WTC11 (cell line): ENCODE data around the gene DAP3. TPM values are rescaled to one million over a fixed set of nuclear protein-coding genes. Genes with fewer than 3 reads are reported as not detected.
A peak's percentile ranks its signal among the peaks of the same experiment; 100 is the strongest.

ENCODE experiments used
- ATAC-seq: fragments of 200-7000 bp; cut with Tn5 transposase; 2 replicates; pipeline ENCODE4 v1.10.0; 2021; ENCODE audit warnings: mild to moderate bottlenecking, moderate library complexity
- CTCF ChIA-PET: fragments of 300-600 bp; sonication (Branson Sonifier 250); formaldehyde crosslinking; loops from one replicate; lab custom pipeline; 2021; ENCODE audit warnings: antibody characterized with exemption; lab: Charles Lee
- POLR2A ChIA-PET: fragments of 350-600 bp; sonication (Branson Sonifier 250); formaldehyde crosslinking; loops from one replicate; lab custom pipeline; 2021; ENCODE audit warnings: antibody characterized with exemption; lab: Charles Lee
- DNase-seq: peaks from one replicate; pipeline ENCODE4 v3.0.0; 2021; ENCODE audit warnings: low spot score
- H3K27ac Mint-ChIP-seq: 2 replicates; pipeline ENCODE4 v1.8.0; 2021; ENCODE audit warnings: mixed read lengths
- H3K27me3 Mint-ChIP-seq: 2 replicates; pipeline ENCODE4 v1.8.0; 2021; ENCODE audit warnings: low read depth, mild to moderate bottlenecking, moderate library complexity, mixed read lengths
- H3K36me3 Mint-ChIP-seq: 2 replicates; pipeline ENCODE4 v1.8.0; 2021; ENCODE audit warnings: mixed read lengths
- H3K4me1 Mint-ChIP-seq: 2 replicates; pipeline ENCODE4 v1.8.0; 2022; ENCODE audit warnings: mixed read lengths
- H3K4me3 Mint-ChIP-seq: 2 replicates; pipeline ENCODE4 v1.8.0; 2021; ENCODE audit warnings: mild to moderate bottlenecking, moderate library complexity, mixed read lengths
- H3K9me3 Mint-ChIP-seq: 2 replicates; pipeline ENCODE4 v1.8.0; 2021; ENCODE audit warnings: mixed read lengths
- ATF1 ChIP-seq: sonication (generic); formaldehyde crosslinking; IDR thresholded peaks from 2 replicates; pipeline ENCODE4 v1.8.1; 2023; ENCODE audit warnings: mild to moderate bottlenecking, moderate library complexity, missing genetic modification reagents
- CREB1 ChIP-seq: sonication (generic); formaldehyde crosslinking; IDR thresholded peaks from 2 replicates; pipeline ENCODE4 v1.8.0; 2023; ENCODE audit warnings: mild to moderate bottlenecking, missing genetic modification reagents
- ESRRA ChIP-seq: sonication (generic); formaldehyde crosslinking; IDR thresholded peaks from 2 replicates; pipeline ENCODE4 v1.8.1; 2022; ENCODE audit warnings: mild to moderate bottlenecking, missing genetic modification reagents, borderline replicate concordance
- IRF2 ChIP-seq: sonication (generic); formaldehyde crosslinking; IDR thresholded peaks from 2 replicates; pipeline ENCODE4 v1.8.0; 2022; ENCODE audit warnings: low read depth, missing genetic modification reagents, borderline replicate concordance
- NR2C2 ChIP-seq: sonication (generic); formaldehyde crosslinking; IDR thresholded peaks from 2 replicates; pipeline ENCODE4 v1.8.0; 2022; ENCODE audit warnings: mild to moderate bottlenecking, missing genetic modification reagents
- SMAD4 ChIP-seq: sonication (generic); formaldehyde crosslinking; IDR thresholded peaks from 2 replicates; pipeline ENCODE4 v1.8.0; 2022; ENCODE audit warnings: mild to moderate bottlenecking, missing genetic modification reagents
- TCF7 ChIP-seq: sonication (generic); formaldehyde crosslinking; IDR thresholded peaks from 2 replicates; pipeline ENCODE4 v1.8.0; 2022; ENCODE audit warnings: mild to moderate bottlenecking, low read depth, missing genetic modification reagents, moderate library complexity
- TEAD4 ChIP-seq: sonication (generic); formaldehyde crosslinking; IDR thresholded peaks from 2 replicates; pipeline ENCODE4 v1.8.0; 2022; ENCODE audit warnings: mild to moderate bottlenecking, missing genetic modification reagents
- total RNA-seq: library from RNA; stranded (reverse); gene quantifications from 3 replicates; pipeline ENCODE4 v1.2.3, GENCODE V29; 2021
- TF ChIP-seq, protein P1 (sequence below): fragments of 250-450 bp; sonication (Bioruptor Pico); IDR thresholded peaks from 2 replicates; pipeline ENCODE4 v1.9.0; 2021; ENCODE audit warnings: mild to moderate bottlenecking, borderline replicate concordance
- TF ChIP-seq, protein P2 (sequence below): sonication (generic); formaldehyde crosslinking; IDR thresholded peaks from 2 replicates; pipeline ENCODE4 v1.8.1; 2022; ENCODE audit warnings: low read depth, mild to moderate bottlenecking, moderate library complexity, missing genetic modification reagents, borderline replicate concordance
- TF ChIP-seq, protein P3 (sequence below): fragments of 250-450 bp; sonication (Bioruptor Pico); IDR thresholded peaks from 2 replicates; pipeline ENCODE4 v1.9.0; 2021; ENCODE audit warnings: moderate library complexity, mild to moderate bottlenecking, inconsistent platforms, borderline replicate concordance
- TF ChIP-seq, protein P4 (sequence below): sonication (generic); formaldehyde crosslinking; IDR thresholded peaks from 2 replicates; pipeline ENCODE4 v1.8.1; 2023; ENCODE audit warnings: mild to moderate bottlenecking, missing genetic modification reagents, moderate library complexity
- TF ChIP-seq, protein P5 (sequence below): sonication (generic); formaldehyde crosslinking; IDR thresholded peaks from 2 replicates; pipeline ENCODE4 v1.8.1; 2023; ENCODE audit warnings: mild to moderate bottlenecking, missing genetic modification reagents
- TF ChIP-seq, protein P6 (sequence below): fragments of 250-450 bp; sonication (Bioruptor Pico); IDR thresholded peaks from 2 replicates; pipeline ENCODE4 v2.1.2; 2022; ENCODE audit warnings: mild to moderate bottlenecking, moderate library complexity

DAP3 gene
- total RNA-seq, 1 experiment from 2014 or later: 109 TPM

DNA sequence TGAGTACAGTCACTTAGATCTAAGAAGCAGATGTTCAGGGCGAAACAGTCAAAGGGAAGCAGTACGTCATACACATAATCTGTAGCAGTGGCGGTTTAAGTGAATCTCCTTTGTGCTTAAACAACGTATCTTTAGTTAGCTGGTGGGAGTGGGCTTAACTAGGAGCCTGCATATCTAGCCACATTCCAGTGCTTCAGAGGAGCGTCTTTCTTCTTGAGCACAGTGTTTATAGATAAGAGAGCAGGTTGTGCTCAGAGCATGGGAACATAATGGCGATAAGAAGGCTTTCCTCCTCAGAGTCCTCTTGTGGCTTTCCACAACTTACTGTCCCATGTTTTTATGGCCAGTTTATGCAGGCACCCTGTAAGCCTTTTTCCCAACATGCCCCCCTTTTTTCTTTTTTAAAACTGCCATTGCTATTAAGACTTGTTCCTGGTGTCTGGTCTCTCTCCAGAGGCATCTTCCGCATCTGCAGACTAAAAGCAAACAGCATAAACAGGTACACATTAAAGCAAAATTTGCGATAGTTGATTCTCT, 3.2 kb downstream of the DAP3 start (continued):
- TF ChIP-seq, protein P1, sequence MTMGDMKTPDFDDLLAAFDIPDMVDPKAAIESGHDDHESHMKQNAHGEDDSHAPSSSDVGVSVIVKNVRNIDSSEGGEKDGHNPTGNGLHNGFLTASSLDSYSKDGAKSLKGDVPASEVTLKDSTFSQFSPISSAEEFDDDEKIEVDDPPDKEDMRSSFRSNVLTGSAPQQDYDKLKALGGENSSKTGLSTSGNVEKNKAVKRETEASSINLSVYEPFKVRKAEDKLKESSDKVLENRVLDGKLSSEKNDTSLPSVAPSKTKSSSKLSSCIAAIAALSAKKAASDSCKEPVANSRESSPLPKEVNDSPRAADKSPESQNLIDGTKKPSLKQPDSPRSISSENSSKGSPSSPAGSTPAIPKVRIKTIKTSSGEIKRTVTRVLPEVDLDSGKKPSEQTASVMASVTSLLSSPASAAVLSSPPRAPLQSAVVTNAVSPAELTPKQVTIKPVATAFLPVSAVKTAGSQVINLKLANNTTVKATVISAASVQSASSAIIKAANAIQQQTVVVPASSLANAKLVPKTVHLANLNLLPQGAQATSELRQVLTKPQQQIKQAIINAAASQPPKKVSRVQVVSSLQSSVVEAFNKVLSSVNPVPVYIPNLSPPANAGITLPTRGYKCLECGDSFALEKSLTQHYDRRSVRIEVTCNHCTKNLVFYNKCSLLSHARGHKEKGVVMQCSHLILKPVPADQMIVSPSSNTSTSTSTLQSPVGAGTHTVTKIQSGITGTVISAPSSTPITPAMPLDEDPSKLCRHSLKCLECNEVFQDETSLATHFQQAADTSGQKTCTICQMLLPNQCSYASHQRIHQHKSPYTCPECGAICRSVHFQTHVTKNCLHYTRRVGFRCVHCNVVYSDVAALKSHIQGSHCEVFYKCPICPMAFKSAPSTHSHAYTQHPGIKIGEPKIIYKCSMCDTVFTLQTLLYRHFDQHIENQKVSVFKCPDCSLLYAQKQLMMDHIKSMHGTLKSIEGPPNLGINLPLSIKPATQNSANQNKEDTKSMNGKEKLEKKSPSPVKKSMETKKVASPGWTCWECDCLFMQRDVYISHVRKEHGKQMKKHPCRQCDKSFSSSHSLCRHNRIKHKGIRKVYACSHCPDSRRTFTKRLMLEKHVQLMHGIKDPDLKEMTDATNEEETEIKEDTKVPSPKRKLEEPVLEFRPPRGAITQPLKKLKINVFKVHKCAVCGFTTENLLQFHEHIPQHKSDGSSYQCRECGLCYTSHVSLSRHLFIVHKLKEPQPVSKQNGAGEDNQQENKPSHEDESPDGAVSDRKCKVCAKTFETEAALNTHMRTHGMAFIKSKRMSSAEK (CRISPR knock-in tag): no peak
- no peak for TF ChIP-seq SMAD4 (CRISPR knock-in tag)
- no peak for TF ChIP-seq TEAD4 (CRISPR knock-in tag)

DNA sequence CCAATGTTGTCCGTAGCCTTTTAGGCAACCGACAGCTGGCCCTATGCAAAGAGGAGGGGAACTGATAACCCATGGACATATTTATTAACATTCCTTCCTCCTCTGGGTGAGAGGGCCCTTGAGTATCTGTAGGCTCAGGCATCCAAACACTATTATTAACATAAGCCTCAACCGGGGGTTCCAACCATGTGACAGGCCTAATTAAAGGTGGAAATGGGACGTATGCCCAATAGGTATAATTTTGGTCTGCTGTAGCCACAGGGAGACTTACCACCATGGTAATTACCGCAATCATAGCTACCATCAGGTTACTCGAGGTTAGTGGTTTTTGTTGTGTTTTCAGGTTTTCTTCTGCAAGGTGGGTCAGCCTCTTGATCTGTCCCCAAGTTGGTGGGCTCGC, 5.3 kb downstream of the DAP3 start:
- Mint-ChIP-seq H3K36me3 (peaks cover 84% of the 10 kb centered on the region), H3K27ac (no peak overlapping the region), H3K9me3 (peaks cover 53% of the 10 kb centered on the region), H3K4me1 (peaks cover 45% of the 10 kb centered on the region)
- TF ChIP-seq, protein P2, sequence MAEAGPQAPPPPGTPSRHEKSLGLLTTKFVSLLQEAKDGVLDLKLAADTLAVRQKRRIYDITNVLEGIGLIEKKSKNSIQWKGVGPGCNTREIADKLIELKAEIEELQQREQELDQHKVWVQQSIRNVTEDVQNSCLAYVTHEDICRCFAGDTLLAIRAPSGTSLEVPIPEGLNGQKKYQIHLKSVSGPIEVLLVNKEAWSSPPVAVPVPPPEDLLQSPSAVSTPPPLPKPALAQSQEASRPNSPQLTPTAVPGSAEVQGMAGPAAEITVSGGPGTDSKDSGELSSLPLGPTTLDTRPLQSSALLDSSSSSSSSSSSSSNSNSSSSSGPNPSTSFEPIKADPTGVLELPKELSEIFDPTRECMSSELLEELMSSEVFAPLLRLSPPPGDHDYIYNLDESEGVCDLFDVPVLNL (CRISPR knock-in tag): no peak
- no peak for TF ChIP-seq TCF7
- TF ChIP-seq, protein P3, sequence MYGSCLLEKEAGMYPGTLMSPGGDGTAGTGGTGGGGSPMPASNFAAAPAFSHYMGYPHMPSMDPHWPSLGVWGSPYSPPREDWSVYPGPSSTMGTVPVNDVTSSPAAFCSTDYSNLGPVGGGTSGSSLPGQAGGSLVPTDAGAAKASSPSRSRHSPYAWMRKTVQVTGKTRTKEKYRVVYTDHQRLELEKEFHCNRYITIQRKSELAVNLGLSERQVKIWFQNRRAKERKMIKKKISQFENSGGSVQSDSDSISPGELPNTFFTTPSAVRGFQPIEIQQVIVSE (CRISPR knock-in tag): no peak
- TF ChIP-seq ATF1 (CRISPR knock-in tag): no peak
- no peak for TF ChIP-seq IRF2 (CRISPR knock-in tag)
- no peak for TF ChIP-seq ESRRA (CRISPR knock-in tag)
- TF ChIP-seq, protein P4, sequence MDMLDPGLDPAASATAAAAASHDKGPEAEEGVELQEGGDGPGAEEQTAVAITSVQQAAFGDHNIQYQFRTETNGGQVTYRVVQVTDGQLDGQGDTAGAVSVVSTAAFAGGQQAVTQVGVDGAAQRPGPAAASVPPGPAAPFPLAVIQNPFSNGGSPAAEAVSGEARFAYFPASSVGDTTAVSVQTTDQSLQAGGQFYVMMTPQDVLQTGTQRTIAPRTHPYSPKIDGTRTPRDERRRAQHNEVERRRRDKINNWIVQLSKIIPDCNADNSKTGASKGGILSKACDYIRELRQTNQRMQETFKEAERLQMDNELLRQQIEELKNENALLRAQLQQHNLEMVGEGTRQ (CRISPR knock-in tag): no peak
- TF ChIP-seq, protein P5, sequence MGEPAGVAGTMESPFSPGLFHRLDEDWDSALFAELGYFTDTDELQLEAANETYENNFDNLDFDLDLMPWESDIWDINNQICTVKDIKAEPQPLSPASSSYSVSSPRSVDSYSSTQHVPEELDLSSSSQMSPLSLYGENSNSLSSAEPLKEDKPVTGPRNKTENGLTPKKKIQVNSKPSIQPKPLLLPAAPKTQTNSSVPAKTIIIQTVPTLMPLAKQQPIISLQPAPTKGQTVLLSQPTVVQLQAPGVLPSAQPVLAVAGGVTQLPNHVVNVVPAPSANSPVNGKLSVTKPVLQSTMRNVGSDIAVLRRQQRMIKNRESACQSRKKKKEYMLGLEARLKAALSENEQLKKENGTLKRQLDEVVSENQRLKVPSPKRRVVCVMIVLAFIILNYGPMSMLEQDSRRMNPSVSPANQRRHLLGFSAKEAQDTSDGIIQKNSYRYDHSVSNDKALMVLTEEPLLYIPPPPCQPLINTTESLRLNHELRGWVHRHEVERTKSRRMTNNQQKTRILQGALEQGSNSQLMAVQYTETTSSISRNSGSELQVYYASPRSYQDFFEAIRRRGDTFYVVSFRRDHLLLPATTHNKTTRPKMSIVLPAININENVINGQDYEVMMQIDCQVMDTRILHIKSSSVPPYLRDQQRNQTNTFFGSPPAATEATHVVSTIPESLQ (CRISPR knock-in tag): no peak
- TF ChIP-seq CREB1 (CRISPR knock-in tag): no peak
- TF ChIP-seq, all 79 proteins: peak for 0
- DNase-seq (no peak), ATAC-seq (no peak)
- POLR2A ChIA-PET: no interaction called here
- no peaks in the 10 kb centered on the region for H3K27me3 Mint-ChIP-seq
- H3K4me3 Mint-ChIP-seq: no peak overlapping the region
- CTCF ChIA-PET: no interaction called here

DNA sequence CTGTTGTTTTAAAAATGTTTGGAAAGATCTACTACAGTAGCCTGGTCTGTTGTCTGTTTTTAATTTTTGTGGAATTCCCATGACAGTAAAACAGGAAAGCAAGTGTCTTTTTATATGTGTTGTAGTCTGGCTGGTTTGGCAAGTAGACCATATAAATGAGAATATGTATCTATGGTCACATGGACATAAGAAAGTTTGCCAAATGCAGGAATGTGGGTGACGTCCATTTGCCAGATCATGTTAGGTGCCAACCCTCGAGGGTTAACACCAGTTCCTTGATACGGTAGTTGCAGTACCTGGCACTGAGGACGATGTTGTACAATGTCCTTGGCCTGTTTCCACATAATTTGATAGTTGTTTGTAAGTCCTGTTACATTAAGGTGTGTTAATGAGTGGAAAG, 6.2 kb downstream of the DAP3 start:
- DNase-seq (no peak), ATAC-seq (no peak)
- CTCF ChIA-PET: no interaction called here
- Mint-ChIP-seq H3K9me3 (peaks cover 57% of the 10 kb centered on the region), H3K36me3 (peaks cover 88% of the 10 kb centered on the region), H3K4me3 (no peak overlapping the region), H3K27ac (0 out of 2 replicates have a peak overlapping the region, but pooled peaks have one; percentile 8), H3K27me3 (no peaks in the 10 kb centered on the region), H3K4me1 (peaks cover 39% of the 10 kb centered on the region)
- POLR2A ChIA-PET: no interaction called here
- TF ChIP-seq, protein P6, sequence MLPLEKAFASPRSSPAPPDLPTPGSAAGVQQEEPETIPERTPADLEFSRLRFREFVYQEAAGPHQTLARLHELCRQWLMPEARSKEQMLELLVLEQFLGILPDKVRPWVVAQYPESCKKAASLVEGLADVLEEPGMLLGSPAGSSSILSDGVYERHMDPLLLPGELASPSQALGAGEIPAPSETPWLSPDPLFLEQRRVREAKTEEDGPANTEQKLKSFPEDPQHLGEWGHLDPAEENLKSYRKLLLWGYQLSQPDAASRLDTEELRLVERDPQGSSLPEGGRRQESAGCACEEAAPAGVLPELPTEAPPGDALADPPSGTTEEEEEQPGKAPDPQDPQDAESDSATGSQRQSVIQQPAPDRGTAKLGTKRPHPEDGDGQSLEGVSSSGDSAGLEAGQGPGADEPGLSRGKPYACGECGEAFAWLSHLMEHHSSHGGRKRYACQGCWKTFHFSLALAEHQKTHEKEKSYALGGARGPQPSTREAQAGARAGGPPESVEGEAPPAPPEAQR (CRISPR knock-in tag): no peak
- no peak for TF ChIP-seq NR2C2 (CRISPR knock-in tag)
